ENCODE measurements around the gene DPP10.

Gene DPP10

DNA sequence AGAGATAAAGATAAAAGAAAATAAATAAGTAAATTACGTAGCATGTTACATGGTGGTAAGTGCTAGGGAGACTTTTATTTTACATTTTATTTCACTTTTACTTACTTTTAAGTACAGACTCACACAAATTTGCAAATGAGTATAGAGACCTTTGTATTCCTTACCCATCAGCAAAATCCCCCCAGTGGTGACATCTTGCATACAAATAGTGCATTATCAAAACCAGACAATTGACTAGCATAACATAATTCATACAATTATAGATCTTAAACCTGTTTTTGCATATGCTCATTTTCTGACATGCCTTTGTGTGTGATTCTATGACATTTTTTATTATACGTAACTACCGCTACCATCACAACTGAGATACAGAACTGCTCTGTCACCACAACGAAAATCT, 1099.4 kb downstream of the DPP10 start:
- Histone ChIP-seq H3K4me3 (ENCODE audit: low read depth, low read length) (no peak overlapping the region), H3K36me3 (ENCODE audit: control insufficient read depth, insufficient read depth, low read length) (no peaks in the 10 kb centered on the region), H3K4me2 (ENCODE audit: low read length) (no peak overlapping the region), H3K9ac (no peak overlapping the region), H3K9me3 (ENCODE audit: control insufficient read depth, low read length) (no peaks in the 10 kb centered on the region), H3K79me2 (no peaks in the 10 kb centered on the region), H3K4me1 (no peaks in the 10 kb centered on the region), H2AFZ (no peak overlapping the region), H3K27me3 (ENCODE audit: control insufficient read depth, insufficient read depth, low read length) (no peaks in the 10 kb centered on the region), H3K27ac (no peak overlapping the region)
- TF ChIP-seq, protein P1, sequence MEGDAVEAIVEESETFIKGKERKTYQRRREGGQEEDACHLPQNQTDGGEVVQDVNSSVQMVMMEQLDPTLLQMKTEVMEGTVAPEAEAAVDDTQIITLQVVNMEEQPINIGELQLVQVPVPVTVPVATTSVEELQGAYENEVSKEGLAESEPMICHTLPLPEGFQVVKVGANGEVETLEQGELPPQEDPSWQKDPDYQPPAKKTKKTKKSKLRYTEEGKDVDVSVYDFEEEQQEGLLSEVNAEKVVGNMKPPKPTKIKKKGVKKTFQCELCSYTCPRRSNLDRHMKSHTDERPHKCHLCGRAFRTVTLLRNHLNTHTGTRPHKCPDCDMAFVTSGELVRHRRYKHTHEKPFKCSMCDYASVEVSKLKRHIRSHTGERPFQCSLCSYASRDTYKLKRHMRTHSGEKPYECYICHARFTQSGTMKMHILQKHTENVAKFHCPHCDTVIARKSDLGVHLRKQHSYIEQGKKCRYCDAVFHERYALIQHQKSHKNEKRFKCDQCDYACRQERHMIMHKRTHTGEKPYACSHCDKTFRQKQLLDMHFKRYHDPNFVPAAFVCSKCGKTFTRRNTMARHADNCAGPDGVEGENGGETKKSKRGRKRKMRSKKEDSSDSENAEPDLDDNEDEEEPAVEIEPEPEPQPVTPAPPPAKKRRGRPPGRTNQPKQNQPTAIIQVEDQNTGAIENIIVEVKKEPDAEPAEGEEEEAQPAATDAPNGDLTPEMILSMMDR (IDR thresholded peaks at IDR 0.05): no peak

- H2AFZ ChIP-seq: no peak overlapping the region
- no peak overlapping the region for H3K4me2 ChIP-seq (ENCODE audit: low read length)
- H3K36me3 ChIP-seq (ENCODE audit: control insufficient read depth, insufficient read depth, low read length): no peaks in the 10 kb centered on the region
- H3K27ac ChIP-seq: no peak overlapping the region
- no peaks in the 10 kb centered on the region for H3K79me2 ChIP-seq
- no peak overlapping the region for H3K4me3 ChIP-seq (ENCODE audit: low read depth, low read length)
- no peak overlapping the region for H3K9ac ChIP-seq
- TF ChIP-seq, protein P1 (IDR thresholded peaks at IDR 0.05): no peak
- no peaks in the 10 kb centered on the region for H3K27me3 ChIP-seq (ENCODE audit: control insufficient read depth, insufficient read depth, low read length)
- no peaks in the 10 kb centered on the region for H3K4me1 ChIP-seq
- no peaks in the 10 kb centered on the region for H3K9me3 ChIP-seq (ENCODE audit: control insufficient read depth, low read length)
Measured at GRCh38 chr2:115542331-115542730, 1099.9 kb downstream of the DPP10 start.

- TF ChIP-seq, protein P1 (IDR thresholded peaks at IDR 0.05): no peak
- Histone ChIP-seq H3K4me2 (ENCODE audit: low read length) (no peak overlapping the region), H3K36me3 (ENCODE audit: control insufficient read depth, insufficient read depth, low read length) (no peaks in the 10 kb centered on the region), H3K79me2 (no peaks in the 10 kb centered on the region), H3K27ac (no peak overlapping the region), H3K9ac (no peak overlapping the region), H3K4me1 (no peaks in the 10 kb centered on the region), H3K4me3 (ENCODE audit: low read depth, low read length) (no peak overlapping the region), H3K9me3 (ENCODE audit: control insufficient read depth, low read length) (no peaks in the 10 kb centered on the region), H2AFZ (no peak overlapping the region), H3K27me3 (ENCODE audit: control insufficient read depth, insufficient read depth, low read length) (no peaks in the 10 kb centered on the region)
Measured at GRCh38 chr2:115543024-115543423, 1100.6 kb downstream of the DPP10 start.

GRCh38 chr2:115543461-115543860, 1101.0 kb downstream of the DPP10 start:
- Histone ChIP-seq H3K27me3 (ENCODE audit: control insufficient read depth, insufficient read depth, low read length) (no peaks in the 10 kb centered on the region), H3K9me3 (ENCODE audit: control insufficient read depth, low read length) (no peaks in the 10 kb centered on the region), H3K79me2 (no peaks in the 10 kb centered on the region), H3K36me3 (ENCODE audit: control insufficient read depth, insufficient read depth, low read length) (no peaks in the 10 kb centered on the region), H3K9ac (no peak overlapping the region), H3K4me3 (ENCODE audit: low read depth, low read length) (no peak overlapping the region), H3K27ac (no peak overlapping the region), H3K4me1 (no peaks in the 10 kb centered on the region), H2AFZ (no peak overlapping the region), H3K4me2 (ENCODE audit: low read length) (no peak overlapping the region)
- TF ChIP-seq, protein P1 (IDR thresholded peaks at IDR 0.05): no peak

DNA sequence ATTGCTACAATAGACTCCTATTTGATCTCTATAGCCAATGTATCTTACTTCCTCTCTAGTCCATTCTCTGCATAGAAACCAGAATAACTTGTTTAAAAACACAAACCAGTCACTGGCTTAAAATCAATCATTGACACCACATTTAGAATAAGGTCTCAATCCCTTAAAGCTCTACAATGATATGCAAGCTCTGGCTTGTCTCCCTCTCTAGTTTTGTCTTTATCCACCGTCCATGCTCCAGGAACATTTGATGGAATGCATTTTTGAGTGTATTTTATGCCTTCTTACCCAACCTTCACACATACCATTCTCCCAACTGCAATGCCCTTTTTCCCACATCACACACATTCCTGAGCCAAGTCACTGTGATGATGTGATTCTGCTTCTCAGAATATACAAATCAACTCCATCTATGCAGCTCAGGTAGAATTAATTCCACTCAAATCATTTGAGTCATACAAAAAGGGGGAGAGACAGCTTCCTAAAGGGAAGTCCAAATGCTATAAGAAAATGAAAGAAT, 1107.2 kb downstream of the DPP10 start:
- Histone ChIP-seq H3K79me2 (no peaks in the 10 kb centered on the region), H3K4me2 (ENCODE audit: low read length) (no peak overlapping the region), H3K27me3 (ENCODE audit: control insufficient read depth, insufficient read depth, low read length) (no peaks in the 10 kb centered on the region), H3K9me3 (ENCODE audit: control insufficient read depth, low read length) (no peaks in the 10 kb centered on the region), H3K36me3 (ENCODE audit: control insufficient read depth, insufficient read depth, low read length) (no peaks in the 10 kb centered on the region), H3K4me3 (ENCODE audit: low read depth, low read length) (no peak overlapping the region), H3K4me1 (no peaks in the 10 kb centered on the region), H3K9ac (no peak overlapping the region), H3K27ac (no peak overlapping the region), H2AFZ (no peak overlapping the region)
- TF ChIP-seq, protein P1 (IDR thresholded peaks at IDR 0.05): no peak

Data from parathyroid adenoma (tissue), 2 donors.